GM21723 (cell line): ENCODE measurements around the gene PARP1.
"Not testable (repeated sequence)": the region's sequence is repeated elsewhere in the genome, so short reads cannot be mapped to it uniquely, and the experiment has no call there.

Experiments used
- ATAC-seq: cut with Tn5 transposase; IDR thresholded peaks from one replicate; pipeline ENCODE4 v1.9.1; 2021; ENCODE audit warnings: mild to moderate bottlenecking, moderate library complexity; ENCODE audit not compliant: unreplicated experiment

PARP1 gene

GRCh38 chr1:226357416-226357815 lies 50.5 kb downstream of the PARP1 start:
- ATAC-seq = no peak

GRCh38 chr1:226355669-226356551 lies 52.0 kb downstream of the PARP1 start:
- ATAC-seq = peak; percentile 57

- ATAC-seq = no peak
These were observed 52.9 kb downstream of the PARP1 start for GRCh38 chr1:226355016-226355415.

DNA sequence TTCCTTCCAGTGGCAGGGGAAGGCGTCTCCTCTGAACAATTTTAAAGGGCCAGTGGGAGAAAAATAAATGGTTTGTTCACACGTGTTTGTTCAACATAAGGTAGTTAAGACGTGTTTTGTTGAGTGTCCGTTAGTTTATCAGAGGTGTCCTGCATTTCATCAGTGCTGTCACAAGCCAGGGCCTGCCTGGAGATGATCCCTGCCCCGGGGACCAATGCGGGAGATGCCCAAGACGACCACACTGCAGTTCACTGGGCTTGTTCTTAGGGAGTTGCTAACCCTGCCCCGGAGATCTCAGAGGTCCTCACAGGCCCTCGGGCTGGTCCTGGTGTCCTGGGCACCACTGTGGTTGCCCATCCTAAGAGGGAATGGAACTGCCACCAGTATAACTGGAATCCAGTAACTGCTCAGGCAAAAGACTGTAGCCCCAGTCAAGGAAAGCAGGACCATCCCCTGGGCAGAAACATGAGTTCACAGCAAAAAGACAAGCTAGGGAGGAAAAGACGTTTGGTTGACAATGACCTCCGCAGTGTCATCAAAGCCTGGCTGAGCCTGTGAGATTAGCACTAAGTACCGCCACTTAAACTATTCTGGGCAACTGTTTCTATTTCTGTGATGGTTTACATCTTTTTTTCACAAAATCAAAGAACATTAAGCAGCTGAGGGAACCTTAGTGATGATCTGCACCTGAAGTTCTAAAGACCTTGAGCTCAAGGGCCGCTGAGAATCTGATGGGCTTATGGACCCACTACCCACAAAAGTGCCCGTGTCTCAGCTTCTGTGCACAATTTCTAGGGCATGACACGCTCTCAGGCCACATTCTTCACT lies 54.0 kb downstream of the PARP1 start:
- ATAC-seq = no peak

DNA sequence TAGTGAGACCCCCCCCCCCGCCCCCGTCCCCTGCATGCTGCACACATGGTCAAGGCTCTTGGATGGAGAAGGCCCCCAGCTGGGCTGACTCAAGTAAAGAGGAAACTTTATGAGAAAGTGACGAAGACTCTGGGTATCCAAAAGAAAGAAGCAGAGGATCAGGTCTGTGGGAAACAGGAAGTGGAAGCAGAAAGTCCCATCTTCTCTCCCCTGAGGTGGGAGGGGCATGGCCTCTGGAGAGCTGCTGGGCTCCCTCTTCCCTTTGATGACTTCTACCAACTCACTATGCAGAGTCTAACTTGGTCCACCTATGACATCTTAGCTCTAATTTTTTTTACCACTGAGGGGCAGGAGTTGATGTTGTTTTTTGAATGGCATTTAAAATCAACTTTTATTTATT lies 56.2 kb downstream of the PARP1 start:
- no peak for ATAC-seq

- no peak for ATAC-seq
These were observed 57.4 kb downstream of the PARP1 start for GRCh38 chr1:226350519-226350865.

DNA sequence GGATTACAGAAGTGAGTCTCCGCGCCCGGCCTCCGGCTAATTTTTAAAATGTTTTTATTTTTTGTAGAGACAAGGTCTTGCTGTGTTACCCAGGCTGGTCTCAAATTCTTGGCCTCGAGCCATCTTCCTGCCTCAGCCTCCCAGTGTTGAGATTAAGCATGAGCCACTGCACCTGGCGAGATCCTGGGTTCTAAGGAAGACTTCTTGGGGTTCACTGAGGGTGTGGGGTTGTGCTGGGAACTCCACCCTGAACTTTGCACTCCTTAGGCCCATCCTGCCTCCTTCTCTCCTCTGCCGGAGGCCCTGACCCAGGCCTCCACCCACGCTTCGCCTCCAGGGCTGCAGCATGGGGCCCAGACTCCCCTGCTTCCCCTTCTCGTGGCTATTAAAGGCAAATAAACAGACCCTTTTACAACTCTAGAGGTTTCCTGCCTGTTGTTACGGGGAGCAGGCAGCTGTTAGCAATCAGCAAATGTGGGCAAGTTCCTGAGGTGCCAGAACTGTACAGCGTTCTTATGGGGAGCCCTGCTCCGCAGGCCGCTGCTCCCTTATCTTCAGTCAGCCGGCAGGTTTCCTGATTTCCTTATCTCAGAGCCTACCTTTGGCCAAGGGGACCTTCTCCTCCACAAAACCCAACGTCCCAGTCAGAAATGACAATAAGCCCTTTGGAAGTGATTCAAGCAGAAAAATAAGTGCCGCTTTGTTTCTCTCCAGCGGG lies 57.9 kb downstream of the PARP1 start:
- ATAC-seq = no peak

GRCh38 chr1:226349081-226349480 lies 58.8 kb downstream of the PARP1 start:
- ATAC-seq = no peak

DNA sequence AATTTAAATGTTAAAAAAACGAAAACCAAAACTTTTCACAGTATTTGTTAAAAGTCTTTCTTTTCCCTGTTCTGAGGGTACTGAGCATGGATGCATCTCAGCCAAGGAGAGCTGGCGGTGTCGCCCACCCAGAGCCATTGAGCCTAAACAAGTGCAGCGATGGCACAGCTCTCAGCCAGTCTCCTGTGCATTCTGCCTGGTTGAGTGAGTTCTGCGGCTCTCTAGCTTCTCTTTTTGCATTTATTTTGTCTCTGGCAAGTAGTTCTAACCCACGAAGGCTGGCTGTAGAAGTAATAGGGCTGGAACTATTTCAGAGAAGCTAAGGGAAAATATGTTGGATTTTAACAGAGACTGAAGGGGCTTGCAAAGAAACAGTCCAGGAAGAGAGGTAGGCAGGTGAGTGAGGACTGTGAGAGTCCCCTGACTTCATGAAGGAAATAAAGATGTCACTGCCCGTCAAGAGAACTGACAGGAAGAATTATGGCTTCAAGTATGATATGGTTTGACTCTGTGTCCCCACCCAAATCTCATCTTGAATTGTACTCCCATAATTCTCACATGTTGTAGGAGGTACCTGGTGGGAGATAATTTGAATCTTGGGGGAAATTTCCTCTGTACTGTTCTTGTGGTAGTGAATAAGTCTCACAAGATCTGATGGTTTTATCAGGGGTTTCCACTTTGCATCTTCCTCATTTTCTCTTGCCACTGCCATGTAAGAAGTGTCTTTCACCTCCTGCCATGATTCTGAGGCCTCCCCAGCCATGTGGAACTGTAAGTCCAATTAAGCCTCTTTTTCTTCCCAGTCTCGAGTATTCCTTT lies 63.2 kb downstream of the PARP1 start:
- ATAC-seq = no peak

GRCh38 chr1:226342656-226343055 lies 65.2 kb downstream of the PARP1 start:
- ATAC-seq = no peak

GRCh38 chr1:226340111-226340510 lies 67.8 kb downstream of the PARP1 start:
- ATAC-seq = not testable (repeated sequence)

- ATAC-seq = no peak
These were observed 70.5 kb downstream of the PARP1 start for GRCh38 chr1:226337276-226337875.

- no peak for ATAC-seq
These were observed 72.2 kb downstream of the PARP1 start for GRCh38 chr1:226335661-226336060.

- no peak for ATAC-seq
These were observed 74.9 kb downstream of the PARP1 start for GRCh38 chr1:226332947-226333346.

DNA sequence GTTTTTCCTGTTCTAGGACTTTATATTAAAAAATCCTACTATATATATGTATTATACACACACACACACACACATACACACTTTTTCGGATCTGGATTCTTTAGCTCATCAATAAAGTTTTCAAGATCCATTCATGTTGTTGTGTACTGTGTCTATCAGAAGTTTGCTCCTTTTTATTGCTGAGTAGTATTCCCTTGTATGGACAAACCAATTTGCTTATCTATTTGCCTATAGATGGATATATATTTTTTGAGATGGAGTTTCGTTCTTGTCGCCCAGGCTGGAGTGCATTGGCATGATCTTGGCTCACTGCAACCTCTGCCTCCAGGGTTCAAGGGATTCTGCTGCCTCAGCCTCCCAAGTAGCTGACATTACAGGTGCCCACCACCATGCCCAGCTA lies 78.7 kb downstream of the PARP1 start:
- no peak for ATAC-seq

DNA sequence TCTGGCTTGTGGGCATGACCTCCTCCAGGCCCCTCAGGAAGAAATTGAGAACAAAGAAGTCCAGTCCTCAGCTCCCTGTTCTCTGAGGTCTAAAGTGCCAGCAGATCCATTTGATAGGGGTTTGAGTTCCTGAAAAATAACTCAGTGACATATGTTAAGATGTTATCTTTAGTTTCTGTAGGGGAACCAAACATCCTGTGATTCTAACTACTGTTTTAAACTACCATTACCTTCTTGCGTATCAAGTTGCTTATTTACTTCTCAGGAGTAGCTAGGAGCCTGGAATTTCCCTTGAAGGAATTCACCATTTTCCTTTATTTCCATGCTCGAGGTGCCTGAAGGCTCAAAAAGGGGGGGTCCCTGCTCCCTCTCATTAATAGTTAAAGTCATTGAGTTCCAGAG lies 80.1 kb downstream of the PARP1 start:
- ATAC-seq = no peak

- ATAC-seq = no peak
These were observed 82.7 kb downstream of the PARP1 start for GRCh38 chr1:226325178-226325577.

DNA sequence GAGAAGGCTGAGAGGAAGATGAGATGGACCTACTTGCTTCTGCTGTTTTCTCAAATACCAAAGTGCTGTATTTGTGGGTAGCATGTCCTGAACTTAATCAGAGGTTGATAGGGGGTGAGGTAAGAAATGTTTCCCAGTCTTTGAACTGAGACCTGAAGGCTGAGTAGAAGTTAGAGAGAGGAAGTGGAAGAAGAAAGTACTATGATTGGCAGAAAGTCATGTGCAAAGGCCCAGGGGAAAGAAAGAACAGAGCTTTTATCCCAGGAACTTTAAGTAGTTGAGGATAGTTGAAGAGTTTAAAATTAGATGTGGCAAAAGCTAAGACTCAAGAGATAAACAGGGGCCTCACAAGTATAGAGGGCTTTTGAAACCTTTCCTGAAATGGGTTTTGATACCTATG lies 83.4 kb downstream of the PARP1 start:
- no peak for ATAC-seq

- ATAC-seq = no peak
These were observed 84.9 kb downstream of the PARP1 start for GRCh38 chr1:226322986-226323385.

GRCh38 chr1:226320930-226321329 lies 87.0 kb downstream of the PARP1 start:
- no peak for ATAC-seq
